Activated CD4-positive, alpha-beta T cell treated with anti-CD3 and anti-CD28 coated beads, Interleukin-10, Interleukin-2, amounts not matched to agents 100 ng/mL and 50 ng/mL, durations not matched to agents 16 hours and 8 hours (primary cell): ENCODE measurements around the gene POGZ.

Source experiments
- DNase-seq: peaks from one replicate; pipeline ENCODE4 v3.0.0-alpha.2; 2020

Gene POGZ

DNA sequence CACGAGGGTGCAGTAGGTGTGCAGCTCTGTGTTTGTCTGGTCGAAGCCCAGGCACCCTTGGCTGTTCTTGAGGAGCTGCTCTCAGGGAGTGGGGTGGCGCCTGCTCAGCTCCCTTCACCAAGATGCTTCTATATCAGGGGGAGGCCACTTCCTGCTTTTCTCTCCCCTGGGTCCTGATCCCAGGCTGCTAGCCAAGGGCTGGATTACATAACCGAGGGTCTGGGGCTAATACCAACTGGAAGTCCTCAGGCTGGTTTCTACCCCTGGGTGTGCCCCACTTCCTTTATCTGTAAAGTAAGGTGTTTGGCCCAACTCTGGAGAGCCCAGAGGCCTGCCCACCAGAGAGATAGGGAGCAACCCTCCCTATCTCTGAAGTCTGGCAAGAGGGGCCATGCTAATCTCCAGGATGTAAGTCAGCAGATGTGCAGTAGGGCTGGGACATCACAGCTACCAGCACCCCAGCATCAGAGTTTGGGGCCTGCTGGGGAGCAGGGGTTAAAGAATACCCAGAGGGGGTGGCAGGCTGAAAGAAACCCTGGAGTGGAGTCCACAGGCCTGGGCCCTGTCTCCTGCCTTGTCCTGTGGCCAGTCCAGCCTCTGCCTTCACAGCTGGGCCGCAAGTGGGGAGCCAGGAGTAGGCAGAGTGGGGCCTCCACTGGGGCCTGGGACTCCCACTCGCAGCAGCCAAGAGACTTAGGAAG lies 88.9 kb downstream of the POGZ start:
- DNase-seq, result no peak

DNA sequence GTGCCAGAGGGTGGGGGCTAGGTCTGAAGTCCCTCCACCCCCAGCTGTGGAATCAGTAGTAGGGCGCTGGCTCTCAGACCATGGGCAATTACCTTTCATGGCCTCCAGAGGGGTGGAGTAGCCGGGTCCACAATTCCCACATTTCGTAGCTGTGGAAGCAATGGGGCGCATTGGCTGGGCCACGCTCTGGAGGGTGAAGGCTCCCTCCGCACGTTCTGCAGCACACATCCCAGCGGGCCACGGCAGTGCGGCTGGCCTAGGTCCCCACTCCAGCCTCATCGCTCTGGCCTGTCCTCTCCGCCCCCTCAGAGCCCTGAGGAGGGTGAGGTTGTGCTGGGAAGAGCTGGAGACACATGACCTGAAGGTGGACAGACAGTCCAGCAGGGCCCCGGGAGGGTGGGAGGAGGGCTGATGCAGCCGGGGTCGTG lies 89.7 kb downstream of the POGZ start:
- DNase-seq, result no peak

DNA sequence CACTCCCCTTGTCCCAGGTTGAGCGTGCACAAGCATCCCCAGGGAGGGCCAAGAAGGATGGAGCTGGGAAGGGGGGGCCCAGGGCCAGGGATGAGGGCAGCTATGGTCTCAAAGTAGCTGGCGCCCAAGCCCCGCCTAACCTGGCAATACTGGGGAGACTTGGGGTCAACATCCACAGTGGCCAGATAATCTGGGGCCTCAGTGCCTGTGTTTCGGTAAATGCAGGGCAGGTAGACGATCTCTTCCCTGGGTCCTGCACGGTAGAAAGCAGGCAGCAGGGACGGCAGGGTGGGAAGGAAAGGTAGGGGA lies 90.0 kb downstream of the POGZ start:
- DNase-seq, result no peak

DNA sequence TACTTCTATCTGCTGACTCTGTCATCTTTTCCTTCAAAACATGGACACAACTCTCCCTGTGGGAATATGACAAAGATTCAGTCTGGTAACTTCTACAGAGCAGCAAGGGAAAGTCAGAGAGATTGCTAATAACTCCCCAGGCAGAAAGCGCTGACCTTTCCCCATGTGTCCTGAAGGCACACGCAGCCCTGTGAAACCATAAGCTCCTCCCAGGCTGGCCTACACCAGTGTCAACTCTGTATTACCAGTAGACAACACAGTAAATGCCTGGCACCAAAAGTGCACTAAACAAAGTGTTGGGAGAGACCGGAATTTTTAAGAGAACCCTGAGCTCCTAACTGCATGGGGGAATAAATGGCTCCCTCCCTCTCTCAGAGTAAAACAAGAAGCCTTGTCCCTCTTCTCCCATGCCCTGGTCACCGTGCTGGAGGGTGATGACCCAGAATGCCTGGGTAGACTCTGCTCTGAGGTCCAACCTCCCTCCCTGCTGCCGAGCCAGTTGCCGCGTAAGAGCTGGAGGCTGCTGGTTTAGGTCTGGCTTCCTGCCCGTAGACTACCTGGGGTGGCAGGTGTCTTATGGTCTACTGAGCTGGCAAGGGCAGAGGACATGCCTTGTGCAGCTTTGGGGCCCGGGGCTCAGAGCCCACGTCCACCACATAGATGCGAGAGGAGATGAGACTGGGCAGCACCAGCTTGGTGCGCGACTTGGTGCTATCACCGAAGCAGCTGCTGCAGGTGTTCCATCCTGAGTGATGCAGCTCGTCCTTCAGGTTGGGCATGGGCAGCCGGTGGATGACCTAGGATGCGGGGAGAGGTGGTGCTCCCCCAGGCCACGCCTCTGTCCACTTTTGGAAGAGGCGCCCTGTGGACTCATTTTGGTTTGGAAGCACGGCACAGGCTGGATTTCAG lies 90.6 kb downstream of the POGZ start:
- DNase-seq, result no peak

DNA sequence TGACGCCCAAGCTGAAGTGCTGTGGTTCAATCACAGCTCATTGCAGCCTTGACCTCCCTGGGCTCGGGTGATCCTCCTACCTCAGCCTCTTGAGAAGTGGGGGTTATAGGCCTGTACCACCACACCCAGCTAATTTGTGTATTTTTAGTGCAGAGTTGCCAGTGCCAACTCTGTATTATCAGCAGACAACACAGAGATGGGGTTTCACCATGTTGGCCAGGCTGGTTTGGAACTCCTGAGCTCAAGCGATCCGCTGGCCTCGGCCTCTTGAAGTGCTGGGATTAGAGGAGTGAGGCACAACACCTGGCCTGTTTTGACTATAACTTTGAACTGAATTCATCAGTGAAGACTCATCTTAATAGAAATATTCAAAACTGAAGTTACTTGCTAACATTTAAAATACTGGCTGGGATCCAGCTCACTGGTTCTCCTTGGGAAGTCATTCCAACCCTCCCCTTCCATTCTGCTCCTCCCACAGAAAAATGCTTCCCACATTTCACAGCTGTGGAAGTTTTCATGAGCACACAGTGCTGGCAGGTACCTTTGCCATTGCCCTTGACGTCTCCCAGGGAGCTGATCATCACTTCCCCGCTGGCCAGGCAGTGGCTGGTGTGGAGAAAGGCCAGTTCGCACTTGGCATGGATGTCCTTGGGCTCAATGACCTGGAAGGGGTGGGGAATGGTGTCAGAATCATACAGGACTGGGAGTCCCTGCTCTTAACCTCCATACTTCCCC lies 91.5 kb downstream of the POGZ start:
- DNase-seq, result no peak

DNA sequence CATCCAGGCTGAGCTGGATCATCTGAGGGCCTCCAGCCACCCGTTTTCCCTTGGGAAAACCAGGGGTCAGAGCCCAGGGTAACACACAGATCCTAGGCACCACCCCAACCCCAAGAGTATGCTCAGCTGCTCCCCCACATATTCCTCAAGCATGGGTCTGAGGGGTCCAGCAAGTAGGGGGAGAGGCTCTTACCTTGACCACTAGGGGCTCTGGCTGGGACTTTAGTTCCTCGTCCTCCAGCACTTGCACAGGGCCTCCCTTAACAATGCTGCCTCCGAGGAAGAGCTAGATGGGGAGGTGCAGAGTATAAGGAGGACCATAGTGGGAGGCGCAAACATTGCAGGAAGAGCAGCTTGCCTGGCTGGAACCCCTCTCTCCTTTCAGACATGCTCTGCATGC lies 94.3 kb downstream of the POGZ start:
- DNase-seq, result no peak

DNA sequence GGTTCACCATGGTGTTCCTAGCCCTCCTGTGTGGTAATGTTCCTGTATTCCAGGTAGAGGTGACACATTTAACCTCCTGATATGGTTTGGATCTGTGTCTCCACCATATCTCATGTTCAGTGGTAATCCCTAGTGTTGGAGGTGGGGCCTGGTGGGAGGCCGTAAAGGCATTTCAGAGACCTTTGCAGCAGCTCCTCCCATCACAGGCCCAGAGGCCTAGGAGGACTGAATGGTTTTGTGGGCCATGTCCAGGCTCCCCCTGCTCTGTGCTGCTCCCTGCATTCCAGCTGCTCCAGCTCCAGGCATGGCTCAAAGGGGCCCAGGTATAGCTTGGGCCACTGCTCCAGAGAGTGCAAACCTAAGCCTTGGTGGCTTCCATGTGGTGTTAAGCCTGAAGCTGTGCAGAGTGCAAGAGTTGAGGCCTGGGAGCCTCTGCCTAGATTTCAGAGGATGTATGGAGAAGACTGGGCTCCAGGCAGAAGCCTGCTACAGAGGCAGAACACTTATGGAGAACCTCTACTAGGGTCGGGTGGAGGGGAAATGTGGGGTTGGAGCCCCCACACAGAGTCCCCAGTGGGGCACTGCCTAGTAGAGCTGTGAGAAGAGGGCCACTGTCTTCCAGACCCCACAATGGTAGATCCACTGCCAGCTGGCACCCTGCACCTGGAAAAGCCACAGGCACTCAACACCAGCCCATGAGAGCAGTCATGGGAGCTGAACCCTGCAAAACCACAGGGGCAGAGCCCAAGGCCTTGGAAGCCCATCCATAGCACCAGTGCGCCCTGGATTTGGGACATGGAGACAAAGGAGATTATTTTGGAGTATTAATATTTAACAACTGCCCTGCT lies 96.8 kb downstream of the POGZ start:
- DNase-seq, result no peak

DNA sequence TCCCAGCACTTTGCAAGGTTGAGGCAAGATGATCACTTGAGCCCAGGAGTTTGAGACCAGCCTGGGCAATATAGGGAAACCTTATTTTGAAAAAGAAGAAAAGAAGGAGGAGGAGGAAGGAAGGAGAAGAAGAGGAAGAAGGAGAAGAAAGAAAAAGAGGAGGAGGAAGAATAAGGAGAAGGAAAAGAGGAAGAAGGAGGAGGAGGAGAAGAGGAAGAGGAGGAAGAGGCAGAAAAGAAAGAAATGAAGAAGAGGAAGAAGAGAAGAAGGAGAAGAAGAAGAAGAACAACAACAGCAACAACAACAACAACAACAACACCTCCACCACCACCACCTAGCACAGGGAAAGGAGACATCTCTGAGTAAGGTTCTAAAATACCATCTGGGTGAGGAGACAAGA lies 97.4 kb downstream of the POGZ start:
- DNase-seq, result no peak

DNA sequence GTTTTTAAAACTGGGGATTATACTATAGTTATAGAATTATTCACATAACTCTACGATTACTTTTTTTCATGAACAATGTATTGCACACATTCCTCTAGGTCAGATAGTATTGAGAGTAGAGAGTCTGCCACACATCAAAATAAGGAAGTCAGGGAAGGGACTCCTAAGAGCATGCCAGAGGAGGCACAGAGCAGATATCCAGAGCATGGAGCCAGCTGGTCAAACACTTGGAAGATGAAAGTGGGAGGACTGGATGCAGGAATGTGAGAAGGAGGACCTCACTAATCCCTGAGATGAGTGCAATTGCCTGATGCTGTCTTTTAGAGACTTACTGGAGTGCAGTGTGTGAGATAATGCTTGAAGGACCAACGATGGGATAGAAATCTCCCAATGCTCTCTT lies 102.6 kb downstream of the POGZ start:
- no peak for DNase-seq
